ENCODE data around the gene TMC4. TPM values are rescaled to one million over a fixed set of nuclear protein-coding genes. Genes with fewer than 3 reads are reported as not detected.
"Not testable (repeated sequence)": the region's sequence is repeated elsewhere in the genome, so short reads cannot be mapped to it uniquely, and the experiment has no call there.

The TMC4 gene, protein sequence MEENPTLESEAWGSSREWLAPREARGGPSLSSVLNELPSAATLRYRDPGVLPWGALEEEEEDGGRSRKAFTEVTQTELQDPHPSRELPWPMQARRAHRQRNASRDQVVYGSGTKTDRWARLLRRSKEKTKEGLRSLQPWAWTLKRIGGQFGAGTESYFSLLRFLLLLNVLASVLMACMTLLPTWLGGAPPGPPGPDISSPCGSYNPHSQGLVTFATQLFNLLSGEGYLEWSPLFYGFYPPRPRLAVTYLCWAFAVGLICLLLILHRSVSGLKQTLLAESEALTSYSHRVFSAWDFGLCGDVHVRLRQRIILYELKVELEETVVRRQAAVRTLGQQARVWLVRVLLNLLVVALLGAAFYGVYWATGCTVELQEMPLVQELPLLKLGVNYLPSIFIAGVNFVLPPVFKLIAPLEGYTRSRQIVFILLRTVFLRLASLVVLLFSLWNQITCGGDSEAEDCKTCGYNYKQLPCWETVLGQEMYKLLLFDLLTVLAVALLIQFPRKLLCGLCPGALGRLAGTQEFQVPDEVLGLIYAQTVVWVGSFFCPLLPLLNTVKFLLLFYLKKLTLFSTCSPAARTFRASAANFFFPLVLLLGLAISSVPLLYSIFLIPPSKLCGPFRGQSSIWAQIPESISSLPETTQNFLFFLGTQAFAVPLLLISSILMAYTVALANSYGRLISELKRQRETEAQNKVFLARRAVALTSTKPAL
- total RNA-seq, result 4.3 TPM

GRCh38 chr19:54172471-54173358 is at the start of gene TMC4:
Gene TMC4 (minus strand): TSS chr19:54173160. CDS start chr19:54173117, 43 bp downstream.
- no peak for DNase-seq

DNA sequence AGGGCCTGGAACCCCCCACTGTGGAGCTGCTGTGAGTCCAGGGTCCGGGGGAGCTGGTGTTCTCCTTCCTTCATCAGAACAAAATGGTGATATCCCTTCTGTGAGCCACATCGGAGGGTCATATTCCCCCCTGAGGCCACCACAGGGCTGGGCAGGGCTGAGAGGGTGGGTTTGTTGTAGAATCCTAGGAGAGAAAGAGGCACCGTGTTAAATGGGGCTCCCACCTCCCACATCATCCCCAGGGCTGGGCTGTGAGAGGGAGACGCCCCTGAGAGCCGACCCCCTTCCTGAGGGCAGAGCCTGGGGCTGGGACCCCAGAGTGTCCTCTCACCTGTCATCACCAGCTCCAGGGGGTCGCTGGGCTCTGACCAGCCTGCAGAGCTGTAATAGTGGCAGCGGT is 49.0 kb upstream of the TMC4 start:
- DNase-seq, result not testable (repeated sequence)

DNA sequence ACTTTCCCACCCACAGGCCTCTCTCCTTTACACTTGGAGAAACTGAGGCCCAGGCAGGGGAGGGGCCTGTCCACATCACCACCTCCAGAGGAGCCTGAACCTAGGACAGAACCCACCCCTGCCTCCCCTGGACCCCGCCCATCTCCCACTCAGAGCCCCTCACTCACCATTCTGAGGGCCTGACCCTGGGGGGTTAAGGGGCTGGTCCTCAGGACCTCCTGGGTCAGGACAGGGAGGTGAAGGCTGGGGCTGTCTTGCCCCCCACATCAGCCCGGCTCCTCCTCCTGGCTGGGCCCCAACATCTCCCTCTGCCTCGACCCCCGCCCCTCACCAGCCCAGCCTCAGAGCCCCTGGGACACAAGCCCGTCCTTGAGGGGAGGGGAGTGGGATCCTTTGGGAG is 46.7 kb upstream of the TMC4 start:
- not testable (repeated sequence) for DNase-seq

DNA sequence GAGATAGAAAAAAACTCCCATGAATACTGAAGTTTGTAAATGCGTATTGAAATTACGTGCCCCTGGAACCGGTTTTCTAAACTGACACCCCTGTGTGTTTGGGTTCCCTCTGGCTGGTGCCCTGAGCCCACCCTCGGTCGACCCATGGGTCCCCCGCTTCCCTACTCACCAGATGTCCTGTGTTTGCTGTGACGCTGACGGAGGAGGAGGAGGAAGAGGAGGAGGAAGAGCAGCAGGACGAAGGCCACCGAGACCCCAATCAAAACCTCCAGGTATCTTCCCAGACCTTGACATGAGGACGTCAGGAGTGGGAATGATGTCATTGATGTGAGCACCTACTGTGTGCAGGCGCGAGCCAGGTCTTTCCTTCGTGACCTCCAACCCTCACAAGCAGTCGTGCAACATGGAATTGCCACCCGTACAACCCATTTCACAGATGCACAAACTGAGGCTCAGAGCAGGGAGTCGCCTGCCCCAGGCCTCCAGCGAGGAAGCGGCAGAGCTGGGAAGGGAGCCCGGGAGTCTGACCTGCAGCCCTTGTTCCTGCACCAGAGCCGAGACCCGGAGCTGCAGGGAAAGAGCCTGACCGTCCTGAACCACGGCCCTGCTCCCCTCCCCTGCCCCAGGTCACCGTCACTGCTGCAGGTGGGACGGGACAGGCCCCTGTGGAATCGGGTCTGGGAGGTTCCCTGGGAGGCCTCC is 46.2 kb upstream of the TMC4 start:
- no peak for DNase-seq

GRCh38 chr19:54218259-54218658 is 45.3 kb upstream of the TMC4 start:
- no peak for DNase-seq

DNA sequence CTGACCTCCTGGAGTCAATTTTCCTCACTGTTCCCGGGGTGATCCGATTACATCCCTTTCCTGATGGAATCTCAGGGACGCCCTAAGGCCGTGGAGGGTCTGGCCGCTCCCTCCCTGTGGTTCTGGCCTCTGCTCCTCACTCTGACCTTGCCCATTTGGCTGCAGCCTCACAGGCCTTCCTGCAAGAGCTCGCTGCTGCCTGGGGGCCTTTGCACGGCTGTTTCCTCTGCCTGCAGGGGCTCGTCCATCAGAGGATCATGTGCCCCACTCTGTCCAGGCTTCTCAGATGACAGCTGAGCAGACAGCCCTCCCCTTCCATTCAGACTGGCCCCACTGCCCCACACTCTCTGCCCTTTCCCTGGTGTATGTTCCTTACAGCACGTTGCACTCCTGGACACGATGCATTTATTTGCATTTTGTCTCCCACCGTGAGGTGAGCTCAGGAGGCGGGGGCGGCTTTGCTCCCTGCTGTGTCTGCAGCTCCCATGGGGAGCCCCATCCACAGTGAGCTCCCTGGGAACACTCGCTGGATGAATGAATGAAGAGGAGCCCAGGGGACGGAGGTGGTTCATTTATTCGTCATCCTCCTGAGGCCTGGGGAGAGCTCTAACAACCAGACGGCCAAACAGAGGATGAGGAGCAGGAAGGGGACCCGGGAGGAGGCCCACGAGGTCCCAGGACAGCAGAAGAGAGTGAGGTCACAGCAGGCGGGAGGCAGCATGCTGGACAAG is 44.7 kb upstream of the TMC4 start:
- DNase-seq, result not testable (repeated sequence)

- DNase-seq, result no peak
Measured at GRCh38 chr19:54216869-54217268, 43.9 kb upstream of the TMC4 start.

DNA sequence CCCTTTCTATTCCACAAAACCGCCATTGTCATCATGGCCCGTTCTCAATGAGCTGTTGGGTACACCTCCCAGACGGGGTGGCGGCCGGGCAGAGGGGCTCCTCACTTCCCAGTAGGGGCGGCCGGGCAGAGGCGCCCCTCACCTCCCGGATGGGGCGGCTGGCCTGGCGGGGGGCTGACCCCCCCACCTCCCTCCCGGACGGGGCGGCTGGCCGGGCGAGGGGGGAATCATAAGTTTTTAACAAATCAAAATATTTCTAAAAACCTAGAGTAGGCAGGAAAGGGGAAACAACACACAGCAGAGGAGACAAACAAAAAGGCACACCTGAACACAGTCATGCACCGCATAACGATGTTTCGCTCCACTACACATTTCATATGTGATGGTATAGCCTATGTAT is 41.8 kb upstream of the TMC4 start:
- not testable (repeated sequence) for DNase-seq

- not testable (repeated sequence) for DNase-seq
Measured at GRCh38 chr19:54214217-54214616, 41.3 kb upstream of the TMC4 start.

- DNase-seq, result no peak
Measured at GRCh38 chr19:54211235-54211634, 38.3 kb upstream of the TMC4 start.

- peak; percentile 82 for DNase-seq
Measured at GRCh38 chr19:54209811-54210494, 37.0 kb upstream of the TMC4 start.

GRCh38 chr19:54209058-54209810 is 36.3 kb upstream of the TMC4 start:
- DNase-seq, result no peak

- no peak for DNase-seq
Measured at GRCh38 chr19:54208784-54209057, 35.8 kb upstream of the TMC4 start.

DNA sequence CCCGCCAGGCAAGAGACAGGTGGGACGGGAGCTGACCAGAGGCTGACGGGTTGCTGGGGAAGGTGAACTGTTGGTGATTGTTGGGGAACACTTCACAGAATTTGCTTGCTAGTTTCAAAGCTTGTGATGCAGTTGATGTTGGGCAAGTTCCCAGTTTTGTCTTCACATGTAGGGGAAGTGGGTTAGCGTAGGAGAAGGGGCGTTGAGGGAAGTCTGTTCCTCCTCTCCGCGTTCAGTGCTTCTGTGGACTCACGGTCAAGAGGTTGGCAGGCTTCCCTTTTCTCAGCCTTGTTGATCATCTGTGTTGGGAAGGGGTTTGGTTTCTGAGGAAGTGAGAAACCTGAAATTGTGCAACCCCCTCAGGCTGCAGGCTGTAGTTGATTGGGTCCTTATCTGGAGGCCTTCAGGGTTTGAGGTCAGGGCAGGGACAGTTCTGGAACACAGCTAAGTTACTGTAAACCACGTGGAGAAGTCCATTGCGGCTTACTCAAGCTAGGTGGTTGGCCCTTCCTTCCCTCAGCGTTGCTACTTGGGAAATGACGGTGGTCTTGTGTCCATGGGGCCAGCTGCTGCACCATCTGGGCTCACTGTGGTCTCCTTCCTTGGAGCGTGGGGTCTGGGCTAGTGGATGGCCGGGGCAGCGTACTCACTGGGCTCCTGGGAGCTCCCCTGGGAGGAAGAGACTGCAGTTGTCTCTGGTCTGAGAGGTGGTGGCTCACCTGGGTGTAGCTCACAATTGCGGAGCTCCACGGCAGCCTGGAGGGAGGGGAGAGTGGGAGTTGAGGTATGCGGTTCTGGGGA is 35.2 kb upstream of the TMC4 start:
- DNase-seq, result peak; percentile 61

GRCh38 chr19:54207676-54207982 is 34.7 kb upstream of the TMC4 start:
- DNase-seq, result no peak

DNA sequence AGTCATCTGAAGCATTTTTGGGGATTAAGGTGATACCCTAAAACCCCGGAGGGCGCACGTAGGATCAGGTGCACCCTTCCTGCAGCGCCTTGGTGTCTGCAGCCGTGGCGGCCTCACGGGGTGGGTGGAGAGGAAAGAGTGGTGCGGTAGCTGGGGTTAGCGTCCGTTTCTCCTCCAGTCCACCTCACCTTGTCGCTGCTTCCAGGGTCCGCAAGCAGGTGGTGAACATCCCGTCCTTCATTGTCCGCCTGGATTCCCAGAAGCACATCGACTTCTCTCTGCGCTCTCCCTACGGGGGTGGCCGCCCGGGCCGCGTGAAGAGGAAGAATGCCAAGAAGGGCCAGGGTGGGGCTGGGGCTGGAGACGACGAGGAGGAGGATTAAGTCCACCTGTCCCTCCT is 34.2 kb upstream of the TMC4 start:
- not testable (repeated sequence) for DNase-seq

DNA sequence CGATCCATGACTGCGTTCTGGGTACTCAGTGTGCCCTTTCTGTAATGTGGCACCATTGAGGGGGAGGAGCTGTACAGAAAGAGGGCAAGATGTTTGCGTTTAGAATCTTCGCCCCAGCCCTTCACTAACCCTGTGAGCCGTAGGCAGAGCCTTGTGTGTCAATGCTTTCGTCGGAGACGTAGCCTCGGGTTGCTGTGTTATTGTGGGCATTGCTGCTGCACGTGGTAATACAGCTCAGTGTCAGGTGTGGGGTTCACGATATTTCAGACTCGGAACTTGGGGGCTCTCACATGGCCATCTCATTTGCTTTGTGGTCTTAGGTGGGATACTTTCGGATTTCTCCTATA is 33.8 kb upstream of the TMC4 start:
- no peak for DNase-seq

- DNase-seq, result no peak
Measured at GRCh38 chr19:54206030-54206830, 33.3 kb upstream of the TMC4 start.
